ENCODE results near the gene MIX23.

Gene MIX23

DNA sequence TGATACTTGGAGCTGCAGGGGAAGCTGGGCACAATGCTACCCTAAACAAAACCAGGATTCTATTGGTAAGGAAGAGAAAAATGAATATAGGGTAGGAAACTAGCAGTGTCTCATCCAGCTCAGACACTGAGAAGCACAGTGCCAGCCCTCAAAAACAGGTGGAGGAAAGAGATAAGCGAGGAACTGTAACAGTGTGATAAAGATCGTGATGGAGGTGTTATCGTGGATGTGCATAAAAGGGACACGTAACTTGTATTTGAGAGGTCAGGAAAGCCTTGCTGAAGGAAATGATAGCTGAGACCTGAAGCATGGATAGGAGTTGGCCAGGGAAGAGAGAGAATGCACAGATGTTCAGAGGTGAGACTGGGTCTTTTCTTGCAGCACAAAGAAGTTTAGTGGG lies 27.4 kb downstream of the MIX23 start:
- Histone ChIP-seq H3K27me3 (no peaks in the 10 kb centered on the region), H4K20me1 (no peaks in the 10 kb centered on the region), H3K9me3 (no peaks in the 10 kb centered on the region), H3K4me1 (no peaks in the 10 kb centered on the region), H3K4me2 (no peak overlapping the region), H3K4me3 (no peak overlapping the region), H3K9ac (no peak overlapping the region), H3K27ac (no peak overlapping the region), H3K36me3 (peaks cover 20% of the 10 kb centered on the region)
- no peak for TF ChIP-seq Cebpa-rat (IDR thresholded peaks at IDR 0.05)

DNA sequence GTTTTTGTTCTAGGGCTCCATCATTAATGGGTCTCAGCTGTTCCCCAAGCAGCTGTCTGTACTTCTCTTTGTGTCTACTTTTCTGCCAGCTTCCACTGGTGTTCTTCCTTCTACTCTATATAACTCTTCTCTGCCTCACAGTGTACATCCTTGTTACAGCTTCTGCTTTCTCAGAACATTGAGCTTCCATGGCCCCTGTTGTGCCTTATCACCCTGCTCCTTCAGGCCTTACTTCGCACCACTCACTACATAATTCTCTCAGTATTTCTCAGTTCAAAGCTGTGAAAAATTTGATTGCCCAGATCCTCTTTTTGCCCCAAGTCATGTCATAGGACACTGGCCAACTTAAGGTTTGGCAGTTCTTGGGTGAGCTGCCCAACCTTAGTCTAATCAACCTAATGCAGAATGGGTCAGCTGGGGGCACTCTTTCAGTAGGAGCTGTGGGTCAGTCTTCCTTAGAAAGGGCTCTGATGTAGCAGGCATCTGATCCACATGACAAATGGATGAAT lies 29.1 kb downstream of the MIX23 start:
- TF ChIP-seq Cebpa-rat (IDR thresholded peaks at IDR 0.05) = no peak
- Histone ChIP-seq H3K36me3 (peaks cover 14% of the 10 kb centered on the region), H3K27me3 (no peaks in the 10 kb centered on the region), H3K4me1 (no peaks in the 10 kb centered on the region), H3K4me2 (no peak overlapping the region), H3K9me3 (no peaks in the 10 kb centered on the region), H3K9ac (no peak overlapping the region), H4K20me1 (no peaks in the 10 kb centered on the region), H3K4me3 (no peak overlapping the region), H3K27ac (no peak overlapping the region)

DNA sequence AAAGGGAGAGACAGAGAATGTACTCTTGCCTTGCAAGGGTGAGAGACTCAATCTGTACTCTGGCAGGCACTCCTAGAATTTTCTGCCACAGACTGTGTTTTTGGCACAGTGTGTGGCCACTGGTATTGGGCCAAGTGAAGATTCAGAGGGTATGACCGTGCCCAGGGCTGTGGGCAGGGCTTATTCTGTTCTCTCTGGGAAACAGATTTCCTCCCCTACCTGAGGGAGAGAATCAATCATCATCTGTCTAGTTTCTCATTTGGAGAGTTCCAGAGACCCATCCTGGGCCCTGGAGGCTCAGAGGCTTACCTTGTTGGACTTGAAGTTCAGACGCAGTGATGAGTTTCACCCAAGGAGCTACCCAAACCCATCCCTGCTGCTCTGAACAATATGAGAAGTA lies 29.8 kb downstream of the MIX23 start:
- TF ChIP-seq Cebpa-rat (IDR thresholded peaks at IDR 0.05) = no peak
- H3K36me3 ChIP-seq = peaks cover 7% of the 10 kb centered on the region
- H3K4me3 ChIP-seq = no peak overlapping the region
- 0 out of 2 replicates have a peak, but pooled peaks cover 1% of the 10 kb centered on the region for H3K9me3 ChIP-seq
- H3K4me2 ChIP-seq = no peak overlapping the region
- no peaks in the 10 kb centered on the region for H4K20me1 ChIP-seq
- no peak overlapping the region for H3K9ac ChIP-seq
- H3K4me1 ChIP-seq = no peaks in the 10 kb centered on the region
- no peaks in the 10 kb centered on the region for H3K27me3 ChIP-seq
- H3K27ac ChIP-seq = no peak overlapping the region

DNA sequence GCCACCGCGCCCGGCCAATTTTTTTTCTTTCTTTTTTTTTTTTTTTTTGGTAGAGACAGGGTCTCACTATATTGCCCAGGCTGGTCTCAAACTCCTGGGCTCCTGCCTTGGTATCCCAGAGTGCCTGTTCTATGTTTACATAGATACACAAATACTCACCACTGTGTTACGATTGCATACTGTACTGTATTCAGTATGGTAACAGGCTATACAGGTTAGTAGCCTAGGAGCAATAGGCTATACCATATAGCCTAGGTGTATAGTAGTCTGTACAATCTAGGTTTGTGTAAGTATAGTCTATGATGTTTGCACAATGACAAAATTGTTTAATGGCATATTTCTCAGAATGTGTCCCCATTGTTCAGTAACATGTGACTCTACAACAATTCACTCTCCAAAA lies 31.4 kb downstream of the MIX23 start:
- Histone ChIP-seq H3K27me3 (no peaks in the 10 kb centered on the region), H3K4me3 (no peak overlapping the region), H3K27ac (no peak overlapping the region), H3K4me1 (no peaks in the 10 kb centered on the region), H3K9me3 (peaks cover 9% of the 10 kb centered on the region; the same call in 1 of the 2 replicates), H3K36me3 (no peaks in the 10 kb centered on the region), H4K20me1 (no peaks in the 10 kb centered on the region), H3K9ac (no peak overlapping the region), H3K4me2 (no peak overlapping the region)
- no peak for TF ChIP-seq Cebpa-rat (IDR thresholded peaks at IDR 0.05)

DNA sequence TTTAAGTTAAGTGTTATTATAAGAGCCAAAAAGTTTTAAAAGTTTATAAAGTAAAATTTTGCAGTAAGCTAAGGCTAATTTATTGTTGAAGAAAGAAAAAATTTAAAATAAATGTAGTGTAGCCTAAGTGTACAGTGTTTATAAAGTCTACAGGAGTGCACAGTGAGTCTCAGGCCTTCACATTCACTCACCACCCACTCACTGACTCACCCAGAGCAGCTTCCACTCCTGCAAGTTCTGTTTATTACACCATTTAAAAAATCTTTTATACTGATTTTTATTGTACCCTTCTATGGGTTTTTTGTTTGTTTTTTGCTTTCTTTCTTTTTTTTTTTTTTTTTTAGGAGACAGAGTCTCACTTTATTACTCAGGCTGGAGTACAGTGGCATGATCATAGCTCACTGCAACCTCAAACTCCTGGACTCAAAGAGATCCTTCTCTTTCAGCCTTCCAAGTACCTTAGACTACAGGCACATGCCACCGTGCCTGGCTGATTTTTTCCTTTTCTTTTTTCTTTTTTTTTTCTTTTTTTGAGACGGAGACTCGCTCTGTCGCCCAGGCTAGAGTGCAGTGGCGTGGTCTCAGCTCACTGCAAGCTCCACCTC lies 32.1 kb downstream of the MIX23 start:
- Histone ChIP-seq H3K4me1 (no peaks in the 10 kb centered on the region), H4K20me1 (no peaks in the 10 kb centered on the region), H3K27ac (no peak overlapping the region), H3K4me2 (no peak overlapping the region), H3K36me3 (no peaks in the 10 kb centered on the region), H3K9ac (no peak overlapping the region), H3K4me3 (no peak overlapping the region), H3K9me3 (peaks cover 9% of the 10 kb centered on the region; the same call in 1 of the 2 replicates), H3K27me3 (no peaks in the 10 kb centered on the region)
- no peak for TF ChIP-seq Cebpa-rat (IDR thresholded peaks at IDR 0.05)

DNA sequence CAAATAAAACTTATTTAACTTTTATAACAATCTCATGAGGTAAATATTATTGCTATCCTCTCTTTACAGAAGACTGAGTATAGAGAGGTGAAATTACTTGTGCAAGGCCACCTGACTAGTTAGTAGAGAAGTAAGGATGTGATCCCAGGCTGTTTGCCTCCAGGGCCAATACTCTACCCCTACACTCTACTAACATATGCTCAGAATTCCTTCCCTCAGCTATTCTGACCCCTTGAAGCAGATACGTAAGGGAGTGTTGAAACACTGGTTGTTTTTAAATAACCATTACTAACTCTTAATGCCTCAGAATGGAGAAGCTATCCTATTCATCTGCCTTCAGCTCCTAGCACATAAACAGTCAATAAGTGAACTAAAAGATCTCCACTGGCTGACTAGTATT lies 33.9 kb downstream of the MIX23 start:
- Histone ChIP-seq H3K9ac (no peak overlapping the region), H3K4me1 (no peaks in the 10 kb centered on the region), H3K27ac (no peak overlapping the region), H4K20me1 (no peaks in the 10 kb centered on the region), H3K27me3 (no peaks in the 10 kb centered on the region), H3K9me3 (peaks cover 9% of the 10 kb centered on the region; the same call in 1 of the 2 replicates), H3K36me3 (no peaks in the 10 kb centered on the region), H3K4me3 (no peak overlapping the region), H3K4me2 (no peak overlapping the region)
- no peak for TF ChIP-seq Cebpa-rat (IDR thresholded peaks at IDR 0.05)

DNA sequence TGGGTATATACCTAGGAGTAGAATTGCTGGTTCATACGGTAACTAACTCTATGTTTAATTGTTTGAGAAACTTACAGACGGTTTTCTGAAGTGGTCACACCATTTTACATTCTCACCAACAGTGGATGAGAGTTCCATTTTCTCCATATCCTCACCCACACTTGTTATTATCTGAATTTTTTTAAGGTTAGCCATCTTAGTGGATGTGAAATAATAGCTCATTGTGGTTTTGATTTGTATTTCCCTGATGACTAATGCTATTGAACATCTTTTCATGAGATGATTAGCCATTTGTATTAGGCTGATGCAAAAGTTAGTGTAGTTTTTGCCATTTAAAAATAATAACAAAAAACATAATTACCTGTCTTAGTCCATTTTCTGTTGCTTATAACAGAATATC lies 39.4 kb downstream of the MIX23 start:
- no peak for TF ChIP-seq Cebpa-rat (IDR thresholded peaks at IDR 0.05)
- no peak overlapping the region for H3K27ac ChIP-seq
- peaks cover 9% of the 10 kb centered on the region; the same call in 1 of the 2 replicates for H3K9me3 ChIP-seq
- H3K4me1 ChIP-seq = no peaks in the 10 kb centered on the region
- no peak overlapping the region for H3K4me3 ChIP-seq
- no peaks in the 10 kb centered on the region for H3K36me3 ChIP-seq
- no peak overlapping the region for H3K9ac ChIP-seq
- H3K27me3 ChIP-seq = no peaks in the 10 kb centered on the region
- no peak overlapping the region for H3K4me2 ChIP-seq
- H4K20me1 ChIP-seq = no peaks in the 10 kb centered on the region

DNA sequence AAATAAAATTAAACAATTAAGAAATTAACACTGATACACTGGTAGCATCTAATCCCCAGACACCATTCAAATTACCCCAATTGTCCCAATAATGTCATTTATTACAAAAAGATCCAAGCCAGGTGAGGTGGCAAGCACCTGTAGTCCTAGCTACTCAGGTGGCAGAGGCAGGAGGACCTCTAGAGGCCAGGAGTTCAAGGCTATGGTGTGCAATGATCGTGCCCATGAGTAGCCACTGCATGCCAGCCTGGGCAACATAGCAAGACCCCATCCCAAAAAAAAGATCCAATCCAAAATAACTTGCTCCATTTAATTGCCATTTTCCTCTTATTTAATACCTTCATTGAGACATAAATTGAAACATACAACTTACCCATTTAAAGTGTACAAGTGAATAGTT lies 40.2 kb downstream of the MIX23 start:
- Histone ChIP-seq H3K27ac (no peak overlapping the region), H3K27me3 (no peaks in the 10 kb centered on the region), H3K4me2 (no peak overlapping the region), H3K4me1 (no peaks in the 10 kb centered on the region), H3K9ac (no peak overlapping the region), H3K36me3 (no peaks in the 10 kb centered on the region), H3K4me3 (no peak overlapping the region), H4K20me1 (no peaks in the 10 kb centered on the region), H3K9me3 (peaks cover 3% of the 10 kb centered on the region; the same call in 1 of the 2 replicates)
- no peak for TF ChIP-seq Cebpa-rat (IDR thresholded peaks at IDR 0.05)

DNA sequence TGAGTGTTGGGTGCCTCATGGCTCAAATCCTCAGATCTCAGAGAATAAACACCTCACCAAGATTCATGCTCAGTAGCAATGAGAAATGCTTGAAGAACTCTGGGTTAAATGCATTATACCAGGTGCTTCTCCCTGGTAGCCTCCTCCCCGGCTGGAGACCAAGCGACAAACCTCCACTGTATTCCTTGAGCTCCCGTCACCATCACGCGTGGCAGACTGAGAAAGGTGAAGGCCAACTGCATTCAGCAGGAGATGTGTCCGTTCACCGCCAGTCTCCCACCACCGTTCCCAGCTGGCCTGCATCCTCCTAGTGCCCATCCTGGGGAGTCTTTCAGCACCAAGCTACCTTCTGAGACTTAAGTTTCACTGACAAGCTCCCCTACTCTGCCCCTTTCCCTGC lies 50.5 kb downstream of the MIX23 start:
- H4K20me1 ChIP-seq = no peaks in the 10 kb centered on the region
- no peaks in the 10 kb centered on the region for H3K27me3 ChIP-seq
- no peak overlapping the region for H3K4me2 ChIP-seq
- no peaks in the 10 kb centered on the region for H3K9me3 ChIP-seq
- no peak for TF ChIP-seq Cebpa-rat (IDR thresholded peaks at IDR 0.05)
- no peak overlapping the region for H3K9ac ChIP-seq
- no peak overlapping the region for H3K27ac ChIP-seq
- H3K4me3 ChIP-seq = no peak overlapping the region
- H3K4me1 ChIP-seq = no peaks in the 10 kb centered on the region
- H3K36me3 ChIP-seq = no peaks in the 10 kb centered on the region

DNA sequence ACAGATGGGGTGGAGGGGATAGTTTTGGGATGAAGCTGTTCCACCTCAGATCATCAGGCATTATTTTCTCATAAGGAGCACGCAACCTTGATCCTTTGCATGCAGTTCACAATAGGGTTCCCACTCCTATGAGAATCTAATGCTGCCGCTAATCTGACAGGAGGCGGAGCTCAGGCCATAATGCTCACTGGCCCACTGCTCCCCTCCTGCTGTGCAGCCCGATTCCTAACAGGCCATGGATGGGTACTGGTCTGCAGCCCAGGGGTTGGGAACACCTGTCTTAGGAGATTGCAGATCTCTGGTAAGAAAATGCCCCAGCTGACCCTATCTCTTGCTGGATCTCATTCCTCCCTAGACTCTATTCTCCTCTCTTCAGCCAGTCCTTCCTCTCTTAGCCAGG lies 51.1 kb downstream of the MIX23 start:
- no peak overlapping the region for H3K4me2 ChIP-seq
- H3K4me3 ChIP-seq = no peak overlapping the region
- H3K27ac ChIP-seq = no peak overlapping the region
- no peak overlapping the region for H3K9ac ChIP-seq
- H3K9me3 ChIP-seq = no peaks in the 10 kb centered on the region
- H3K36me3 ChIP-seq = no peaks in the 10 kb centered on the region
- H3K4me1 ChIP-seq = no peaks in the 10 kb centered on the region
- no peaks in the 10 kb centered on the region for H3K27me3 ChIP-seq
- no peak for TF ChIP-seq Cebpa-rat (IDR thresholded peaks at IDR 0.05)
- H4K20me1 ChIP-seq = no peaks in the 10 kb centered on the region

DNA sequence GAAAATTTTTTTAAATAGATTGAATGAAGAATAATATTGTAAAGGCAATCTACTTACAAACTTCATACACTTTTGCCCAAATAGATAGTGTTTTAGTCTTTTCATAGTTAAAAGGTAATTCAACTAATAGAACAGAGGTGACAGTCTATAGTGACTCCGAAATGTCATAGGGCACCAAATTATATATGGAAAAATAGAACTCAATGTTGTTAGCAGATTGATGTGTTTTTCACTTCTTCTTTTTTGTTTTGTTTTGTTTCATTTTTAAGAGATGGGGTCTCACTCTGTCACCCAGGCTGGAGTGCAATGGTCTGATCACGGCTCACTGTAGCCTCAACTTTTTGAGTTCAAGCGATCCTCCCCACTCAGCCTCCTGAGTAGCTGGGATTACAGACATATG lies 57.3 kb downstream of the MIX23 start:
- H3K27ac ChIP-seq = no peak overlapping the region
- TF ChIP-seq Cebpa-rat (IDR thresholded peaks at IDR 0.05) = no peak
- H3K27me3 ChIP-seq = no peaks in the 10 kb centered on the region
- no peak overlapping the region for H3K9ac ChIP-seq
- H3K36me3 ChIP-seq = no peaks in the 10 kb centered on the region
- no peak overlapping the region for H3K4me3 ChIP-seq
- H3K9me3 ChIP-seq = no peaks in the 10 kb centered on the region
- H3K4me1 ChIP-seq = no peaks in the 10 kb centered on the region
- H4K20me1 ChIP-seq = no peaks in the 10 kb centered on the region
- H3K4me2 ChIP-seq = no peak overlapping the region
